Hepatocyte (in vitro differentiated cells): ENCODE results near the gene PURA.

Source experiments
- EZH2 ChIP-seq: fragments of 200-600 bp; sonication (generic); IDR thresholded peaks from 2 replicates; pipeline ENCODE4 v1.6.1; 2016; ENCODE audit warnings: antibody characterized with exemption, mild to moderate bottlenecking, borderline replicate concordance
- TF ChIP-seq, protein P1 (sequence below): fragments of 200-600 bp; sonication (generic); IDR thresholded peaks from 2 replicates; pipeline ENCODE4 v1.5.1; 2016; ENCODE audit warnings: antibody characterized with exemption, mild to moderate bottlenecking; ENCODE audit not compliant: poor library complexity

DNA sequence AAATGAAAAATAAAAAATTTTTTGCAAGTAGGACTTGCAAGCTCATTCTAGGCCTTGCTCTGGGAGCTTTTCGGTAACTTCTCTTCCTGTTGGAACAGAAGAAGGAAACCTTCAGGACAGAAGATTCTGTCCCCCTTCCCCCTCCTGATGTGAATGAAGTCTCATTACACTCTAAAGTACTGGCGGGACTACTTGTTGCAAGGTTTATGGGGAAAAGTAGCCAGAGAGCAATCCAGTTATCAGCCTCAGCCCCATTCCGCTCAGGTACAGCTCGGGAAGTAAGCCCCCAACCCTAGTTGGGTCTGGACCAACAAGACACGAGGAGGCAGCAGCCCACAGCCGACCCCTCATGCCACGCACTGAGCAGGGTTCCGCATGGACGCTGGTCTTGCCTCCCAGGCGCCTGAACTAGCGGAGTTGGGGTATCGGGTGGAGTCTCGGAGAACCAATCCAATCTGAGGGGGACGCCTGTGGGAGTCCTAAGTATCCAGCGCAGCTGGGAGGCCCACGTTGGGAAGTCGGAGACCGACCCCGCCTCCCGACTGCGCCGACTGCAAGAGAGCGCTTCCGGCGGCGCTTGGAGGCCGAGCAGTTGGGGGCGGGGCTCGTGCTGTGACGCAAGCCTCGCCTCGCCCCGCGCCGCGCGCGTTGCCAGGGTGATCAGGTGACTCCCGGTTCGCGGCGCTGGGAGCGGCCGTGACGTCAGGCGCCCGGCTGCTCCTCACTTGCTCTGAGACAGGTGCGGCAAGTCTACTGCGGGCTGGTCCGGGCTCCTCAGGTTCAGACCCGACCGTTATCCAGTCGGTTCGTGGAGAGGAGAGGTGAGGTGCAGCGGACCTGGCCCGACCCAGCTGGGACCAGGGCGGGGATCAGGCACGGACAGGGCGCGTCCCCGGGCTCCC lies 60.8 kb downstream of the PURA start, which contains the start of gene CYSTM1:
- TF ChIP-seq, protein P1, sequence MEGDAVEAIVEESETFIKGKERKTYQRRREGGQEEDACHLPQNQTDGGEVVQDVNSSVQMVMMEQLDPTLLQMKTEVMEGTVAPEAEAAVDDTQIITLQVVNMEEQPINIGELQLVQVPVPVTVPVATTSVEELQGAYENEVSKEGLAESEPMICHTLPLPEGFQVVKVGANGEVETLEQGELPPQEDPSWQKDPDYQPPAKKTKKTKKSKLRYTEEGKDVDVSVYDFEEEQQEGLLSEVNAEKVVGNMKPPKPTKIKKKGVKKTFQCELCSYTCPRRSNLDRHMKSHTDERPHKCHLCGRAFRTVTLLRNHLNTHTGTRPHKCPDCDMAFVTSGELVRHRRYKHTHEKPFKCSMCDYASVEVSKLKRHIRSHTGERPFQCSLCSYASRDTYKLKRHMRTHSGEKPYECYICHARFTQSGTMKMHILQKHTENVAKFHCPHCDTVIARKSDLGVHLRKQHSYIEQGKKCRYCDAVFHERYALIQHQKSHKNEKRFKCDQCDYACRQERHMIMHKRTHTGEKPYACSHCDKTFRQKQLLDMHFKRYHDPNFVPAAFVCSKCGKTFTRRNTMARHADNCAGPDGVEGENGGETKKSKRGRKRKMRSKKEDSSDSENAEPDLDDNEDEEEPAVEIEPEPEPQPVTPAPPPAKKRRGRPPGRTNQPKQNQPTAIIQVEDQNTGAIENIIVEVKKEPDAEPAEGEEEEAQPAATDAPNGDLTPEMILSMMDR = no peak
- no peak for TF ChIP-seq EZH2
